H9 (cell line): ENCODE data around the gene VAMP8. TPM values are rescaled to one million over a fixed set of nuclear protein-coding genes. Genes with fewer than 3 reads are reported as not detected.

ENCODE experiments used
- DNase-seq: peaks from one replicate; pipeline ENCODE4 v3.0.0-alpha.2; 2017
- H2AFZ ChIP-seq: one replicate; pipeline ENCODE4 v1.6.1; 2013; ENCODE audit warnings: mild to moderate bottlenecking, low read length, control low read depth, moderate library complexity
- H2AK5ac ChIP-seq: 2 replicates; pipeline ENCODE4 v1.6.1; 2013; ENCODE audit warnings: low read length, control low read depth, mixed read lengths; ENCODE audit not compliant: insufficient read length
- H2BK120ac ChIP-seq: one replicate; pipeline ENCODE4 v1.6.1; 2013; ENCODE audit warnings: low read depth, mild to moderate bottlenecking, low read length, control low read depth, inconsistent platforms; ENCODE audit not compliant: poor library complexity, severe bottlenecking
- H2BK12ac ChIP-seq: 2 replicates; pipeline ENCODE4 v1.6.1; 2013; ENCODE audit warnings: low read length, control low read depth, mixed read lengths, low read depth; ENCODE audit not compliant: insufficient read length
- H2BK15ac ChIP-seq: 2 replicates; pipeline ENCODE4 v1.6.1; 2013; ENCODE audit warnings: low read depth, low read length, control low read depth
- H2BK20ac ChIP-seq: one replicate; pipeline ENCODE4 v1.6.1; 2013; ENCODE audit warnings: low read depth, mild to moderate bottlenecking, low read length, control low read depth, inconsistent platforms; ENCODE audit not compliant: poor library complexity, severe bottlenecking
- H2BK5ac ChIP-seq: 2 replicates; pipeline ENCODE4 v1.6.1; 2013; ENCODE audit warnings: low read length, control low read depth, mixed read lengths; ENCODE audit not compliant: insufficient read length
- H3K14ac ChIP-seq: 2 replicates; pipeline ENCODE4 v1.6.1; 2013; ENCODE audit warnings: low read length, control low read depth; ENCODE audit not compliant: insufficient read depth
- H3K18ac ChIP-seq: 2 replicates; pipeline ENCODE4 v1.6.1; 2013; ENCODE audit warnings: low read depth, mild to moderate bottlenecking, mixed read lengths, low read length, control low read depth; ENCODE audit not compliant: insufficient read length
- H3K23ac ChIP-seq: 2 replicates; pipeline ENCODE4 v1.6.1; 2013; ENCODE audit warnings: low read length, control low read depth, mixed read lengths, low read depth; ENCODE audit not compliant: insufficient read length
- H3K23me2 ChIP-seq: 2 replicates; pipeline ENCODE4 v1.6.1; 2013; ENCODE audit warnings: low read depth, mild to moderate bottlenecking, mixed read lengths, low read length, control low read depth; ENCODE audit not compliant: insufficient read length, poor library complexity, severe bottlenecking
- H3K27ac ChIP-seq: 2 replicates; pipeline ENCODE4 v1.5.1; 2013; ENCODE audit warnings: low read length, control low read depth, mixed read lengths, low read depth; ENCODE audit not compliant: insufficient read length
- H3K27me3 ChIP-seq: 2 replicates; pipeline ENCODE4 v1.6.1; 2013; ENCODE audit warnings: low read length, control low read depth, inconsistent platforms; ENCODE audit not compliant: insufficient read depth
- H3K4ac ChIP-seq: 2 replicates; pipeline ENCODE4 v1.6.1; 2013; ENCODE audit warnings: low read depth, mild to moderate bottlenecking, control low read depth, inconsistent platforms, low read length, moderate library complexity
- H3K4me1 ChIP-seq: 2 replicates; pipeline ENCODE4 v1.6.1; 2013; ENCODE audit warnings: low read length, control low read depth, inconsistent platforms; ENCODE audit not compliant: insufficient read depth
- H3K4me2 ChIP-seq: 2 replicates; pipeline ENCODE4 v1.6.1; 2013; ENCODE audit warnings: low read length, control low read depth, mixed read lengths; ENCODE audit not compliant: insufficient read length, insufficient read depth
- H3K56ac ChIP-seq: 2 replicates; pipeline ENCODE4 v1.6.1; 2013; ENCODE audit warnings: low read depth, mild to moderate bottlenecking, mixed read lengths, low read length, control low read depth; ENCODE audit not compliant: insufficient read length
- H3K79me1 ChIP-seq: 2 replicates; pipeline ENCODE4 v1.6.1; 2013; ENCODE audit warnings: low read depth, mild to moderate bottlenecking, moderate library complexity, low read length, control low read depth, inconsistent platforms; ENCODE audit not compliant: insufficient read depth, poor library complexity, severe bottlenecking
- H3K79me2 ChIP-seq: 2 replicates; pipeline ENCODE4 v1.6.1; 2013; ENCODE audit warnings: low read length, control low read depth, inconsistent platforms; ENCODE audit not compliant: insufficient read depth
- H3K9ac ChIP-seq: 2 replicates; pipeline ENCODE4 v1.6.1; 2013; ENCODE audit warnings: low read length, control low read depth, mixed read lengths; ENCODE audit not compliant: insufficient read length; ENCODE audit errors: extremely low read depth
- H3K9me3 ChIP-seq: one replicate; pipeline ENCODE4 v1.6.1; 2013; ENCODE audit warnings: low read depth, low read length, inconsistent platforms; ENCODE audit not compliant: control insufficient read depth
- H3T11ph ChIP-seq: one replicate; pipeline ENCODE4 v1.6.1; 2013; ENCODE audit warnings: mild to moderate bottlenecking, low read length, control low read depth, inconsistent platforms
- H4K20me1 ChIP-seq: one replicate; pipeline ENCODE4 v1.6.1; 2013; ENCODE audit not compliant: control insufficient read depth, insufficient read length, insufficient read depth
- H4K5ac ChIP-seq: 2 replicates; pipeline ENCODE4 v1.6.1; 2013; ENCODE audit warnings: low read depth, mild to moderate bottlenecking, mixed read lengths, low read length, control low read depth; ENCODE audit not compliant: insufficient read length
- H4K8ac ChIP-seq: replicated peaks from 2 replicates; pipeline ENCODE4 v1.6.1; 2013; ENCODE audit warnings: low read length, control low read depth, mixed read lengths, low read depth; ENCODE audit not compliant: insufficient read length
- H4K91ac ChIP-seq: 2 replicates; pipeline ENCODE4 v1.6.1; 2013; ENCODE audit warnings: low read depth, mild to moderate bottlenecking, moderate library complexity, mixed read lengths, low read length, control low read depth; ENCODE audit not compliant: insufficient read length
- H3K27ac Mint-ChIP-seq, 3 experiments: 2 replicates in 2 of 3; 3 replicates in 1 of 3; pipeline ENCODE4 v1.8.0; 2020 to 2021; ENCODE audit warnings: mixed read lengths in 3 of 3, mild to moderate bottlenecking in 1 of 3, moderate library complexity in 1 of 3
- H3K27me3 Mint-ChIP-seq: 2 replicates; pipeline ENCODE4 v1.8.0; 2021; ENCODE audit warnings: low read depth, mild to moderate bottlenecking, moderate library complexity, mixed read lengths
- H3K36me3 Mint-ChIP-seq, 3 experiments: 2 replicates in 2 of 3; 3 replicates in 1 of 3; pipeline ENCODE4 v1.8.0; 2020 to 2021; ENCODE audit warnings: low read depth in 3 of 3, mixed read lengths in 3 of 3; ENCODE audit not compliant: insufficient read depth in 1 of 3
- H3K4me1 Mint-ChIP-seq, 2 experiments: 2 replicates each; pipeline ENCODE4 v1.8.0; 2020; ENCODE audit warnings: mixed read lengths in 2 of 2
- H3K4me3 Mint-ChIP-seq, 2 experiments: 2 replicates in 1 of 2; 3 replicates in 1 of 2; pipeline ENCODE4 v1.8.0; 2020 to 2021; ENCODE audit warnings: mild to moderate bottlenecking in 2 of 2, mixed read lengths in 2 of 2, moderate library complexity in 1 of 2
- H3K9me3 Mint-ChIP-seq, 2 experiments: 2 replicates in 1 of 2; 3 replicates in 1 of 2; pipeline ENCODE4 v1.8.0; 2020; ENCODE audit warnings: mild to moderate bottlenecking in 2 of 2, mixed read lengths in 2 of 2, moderate library complexity in 1 of 2
- CTCF ChIP-seq: fragments of 200-600 bp; sonication (generic); conservative IDR thresholded peaks from 3 replicates; pipeline ENCODE4 v1.8.0; 2021; ENCODE audit warnings: antibody characterized with exemption, mild to moderate bottlenecking
- WGBS: extraction: QIAGEN DNeasy Blood & Tissue Kit; methylation state at CpG from one replicate; pipeline ENCODE4 v1.1.7; 2013; ENCODE audit warnings: missing lambda C conversion rate, low lambda C conversion rate, mixed read lengths; ENCODE audit not compliant: insufficient read length; ENCODE audit errors: extremely low coverage; 5-methylcytosine and 5-hydroxymethylcytosine counted together
- total RNA-seq: library from RNA; stranded (reverse); gene quantifications from 2 replicates; pipeline ENCODE4 v1.2.1, GENCODE V29; 2021

VAMP8 gene
- total RNA-seq, 1 experiment from 2014 or later, result 33.4 TPM

DNA sequence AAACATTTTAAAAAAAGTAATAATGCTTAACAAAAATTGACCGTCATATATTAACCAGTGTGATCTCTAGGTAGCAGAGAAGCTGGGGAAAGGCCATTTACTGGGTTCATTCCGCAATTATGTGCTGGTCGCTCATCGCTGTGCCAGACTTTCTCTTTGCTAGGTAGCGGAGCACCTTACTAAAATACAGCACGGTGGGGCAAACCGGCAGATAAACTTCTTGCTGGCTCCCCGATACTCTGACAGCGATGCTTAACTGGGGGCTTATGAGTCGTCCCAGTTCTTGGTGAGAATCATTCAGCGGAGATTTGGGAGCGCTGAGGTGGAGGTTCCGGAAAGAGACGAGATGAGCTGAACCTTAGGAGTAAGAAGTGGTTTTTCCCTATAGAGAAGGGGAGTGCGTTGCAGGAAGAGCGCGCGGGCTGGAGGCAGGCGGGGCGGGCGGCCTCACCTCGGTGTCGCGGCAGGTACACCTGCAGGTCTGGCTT, 33.9 kb downstream of the VAMP8 start:
- H3K4ac ChIP-seq, result no peak overlapping the region
- H3K4me1 ChIP-seq, result no peaks in the 10 kb centered on the region
- no peak overlapping the region for H3K27ac ChIP-seq
- H3K27ac Mint-ChIP-seq, result peak overlapping the region; percentile 49 to 90 (median 66); a peak in 6 of 7 replicates
- no peak overlapping the region for H3K18ac ChIP-seq
- peak overlapping the region; percentile 94 to 99 for H3K4me3 Mint-ChIP-seq
- H3K27me3 ChIP-seq, result no peaks in the 10 kb centered on the region
- peaks cover 15 to 38% (median 26%) of the 10 kb centered on the region in 3 experiments; a peak in 6 of 7 replicates for H3K36me3 Mint-ChIP-seq
- no peak for TF ChIP-seq CTCF
- H3K9me3 Mint-ChIP-seq, result no peaks in the 10 kb centered on the region; a peak in 1 of 5 replicates
- WGBS, result no CpG with 5 or more reads among the region's 24 CpGs
- no peak overlapping the region for H4K5ac ChIP-seq
- no peak overlapping the region for H3K14ac ChIP-seq
- H2BK15ac ChIP-seq, result no peak overlapping the region
- H4K20me1 ChIP-seq, result no peaks in the 10 kb centered on the region
- no peak for DNase-seq
- no peak overlapping the region for H2BK20ac ChIP-seq
- H3K4me2 ChIP-seq, result peak overlapping the region; percentile 93
- H2BK12ac ChIP-seq, result no peak overlapping the region
- H3K56ac ChIP-seq, result no peak overlapping the region
- H3K27me3 Mint-ChIP-seq, result no peaks in the 10 kb centered on the region
- no peak overlapping the region for H2AFZ ChIP-seq
- no peak overlapping the region for H2BK5ac ChIP-seq
- no peaks in the 10 kb centered on the region for H3K9me3 ChIP-seq
- peak overlapping the region; percentile 77 for H3K9ac ChIP-seq
- H3K4me1 Mint-ChIP-seq, result peaks cover 3 to 6% of the 10 kb centered on the region in 2 experiments; a peak in 3 of 4 replicates
- peaks cover 3% of the 10 kb centered on the region for H3K79me2 ChIP-seq
- no peak overlapping the region for H2BK120ac ChIP-seq
- no peak overlapping the region for H4K91ac ChIP-seq
- H4K8ac ChIP-seq, result no peak overlapping the region
- H3T11ph ChIP-seq, result no peak overlapping the region
- no peak overlapping the region for H2AK5ac ChIP-seq
- H3K23me2 ChIP-seq, result peaks cover 5% of the 10 kb centered on the region
- no peaks in the 10 kb centered on the region for H3K79me1 ChIP-seq
- H3K23ac ChIP-seq, result no peak overlapping the region
